IMR-90 (cell line): Measurements from ENCODE around the gene PFAS.

Experiments
- POLR2A ChIP-seq: IDR thresholded peaks from 2 replicates; pipeline ENCODE4 v1.6.1; 2012; ENCODE audit warnings: mild to moderate bottlenecking, low read depth, low read length
- TF ChIP-seq, protein P1 (sequence below): conservative IDR thresholded peaks from 2 replicates; pipeline ENCODE4 v1.5.1; 2012; ENCODE audit warnings: mild to moderate bottlenecking, low read depth, low read length, improper control_type of control experiment

DNA sequence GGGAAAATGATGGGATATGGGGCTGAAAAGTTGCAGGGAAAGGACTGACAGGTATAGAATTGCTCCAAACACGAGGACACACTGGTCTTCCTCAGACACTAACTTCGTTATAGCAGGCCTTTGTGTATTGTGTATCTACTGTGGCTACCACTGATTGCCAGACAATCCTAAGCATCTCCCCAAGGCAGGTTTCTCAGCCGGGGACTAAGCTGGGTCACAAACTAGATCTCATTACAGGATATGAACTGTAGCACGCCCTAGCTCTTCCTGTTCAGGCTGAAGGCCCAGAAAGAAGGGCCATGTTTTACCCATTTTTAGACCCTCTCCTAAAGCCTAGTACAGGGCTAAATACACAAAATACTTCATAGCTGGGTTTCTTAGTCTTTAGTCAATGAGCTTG is 34.3 kb downstream of the PFAS start:
- TF ChIP-seq, protein P1, sequence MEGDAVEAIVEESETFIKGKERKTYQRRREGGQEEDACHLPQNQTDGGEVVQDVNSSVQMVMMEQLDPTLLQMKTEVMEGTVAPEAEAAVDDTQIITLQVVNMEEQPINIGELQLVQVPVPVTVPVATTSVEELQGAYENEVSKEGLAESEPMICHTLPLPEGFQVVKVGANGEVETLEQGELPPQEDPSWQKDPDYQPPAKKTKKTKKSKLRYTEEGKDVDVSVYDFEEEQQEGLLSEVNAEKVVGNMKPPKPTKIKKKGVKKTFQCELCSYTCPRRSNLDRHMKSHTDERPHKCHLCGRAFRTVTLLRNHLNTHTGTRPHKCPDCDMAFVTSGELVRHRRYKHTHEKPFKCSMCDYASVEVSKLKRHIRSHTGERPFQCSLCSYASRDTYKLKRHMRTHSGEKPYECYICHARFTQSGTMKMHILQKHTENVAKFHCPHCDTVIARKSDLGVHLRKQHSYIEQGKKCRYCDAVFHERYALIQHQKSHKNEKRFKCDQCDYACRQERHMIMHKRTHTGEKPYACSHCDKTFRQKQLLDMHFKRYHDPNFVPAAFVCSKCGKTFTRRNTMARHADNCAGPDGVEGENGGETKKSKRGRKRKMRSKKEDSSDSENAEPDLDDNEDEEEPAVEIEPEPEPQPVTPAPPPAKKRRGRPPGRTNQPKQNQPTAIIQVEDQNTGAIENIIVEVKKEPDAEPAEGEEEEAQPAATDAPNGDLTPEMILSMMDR, result no peak
- no peak for TF ChIP-seq POLR2A
